HFF-Myc (cell line): Measurements from ENCODE around the gene MAP3K7CL.

ENCODE experiments used
- DNase-seq: peaks from one replicate; pipeline ENCODE4 v3.0.0-alpha.2; 2011; ENCODE audit warnings: low read depth; ENCODE audit errors: extremely low read depth
- H3K4me3 ChIP-seq: replicated peaks from 2 replicates; pipeline ENCODE4 v1.5.1; 2011; ENCODE audit warnings: low read depth, mild to moderate bottlenecking, control low read depth, low read length
- CTCF ChIP-seq: IDR thresholded peaks from 2 replicates; pipeline ENCODE4 v1.5.1; 2012; ENCODE audit warnings: mild to moderate bottlenecking, low read depth, low read length, control low read depth; ENCODE audit errors: missing control alignments

Gene MAP3K7CL

GRCh38 chr21:29217818-29218291, 87.4 kb downstream of the MAP3K7CL start:
- DNase-seq = peak; percentile 93
- H3K4me3 ChIP-seq = no peak overlapping the region
- TF ChIP-seq CTCF = no peak

- no peak for TF ChIP-seq CTCF
- no peak overlapping the region for H3K4me3 ChIP-seq
- DNase-seq = no peak
Measured at GRCh38 chr21:29218749-29219148, 88.3 kb downstream of the MAP3K7CL start.

DNA sequence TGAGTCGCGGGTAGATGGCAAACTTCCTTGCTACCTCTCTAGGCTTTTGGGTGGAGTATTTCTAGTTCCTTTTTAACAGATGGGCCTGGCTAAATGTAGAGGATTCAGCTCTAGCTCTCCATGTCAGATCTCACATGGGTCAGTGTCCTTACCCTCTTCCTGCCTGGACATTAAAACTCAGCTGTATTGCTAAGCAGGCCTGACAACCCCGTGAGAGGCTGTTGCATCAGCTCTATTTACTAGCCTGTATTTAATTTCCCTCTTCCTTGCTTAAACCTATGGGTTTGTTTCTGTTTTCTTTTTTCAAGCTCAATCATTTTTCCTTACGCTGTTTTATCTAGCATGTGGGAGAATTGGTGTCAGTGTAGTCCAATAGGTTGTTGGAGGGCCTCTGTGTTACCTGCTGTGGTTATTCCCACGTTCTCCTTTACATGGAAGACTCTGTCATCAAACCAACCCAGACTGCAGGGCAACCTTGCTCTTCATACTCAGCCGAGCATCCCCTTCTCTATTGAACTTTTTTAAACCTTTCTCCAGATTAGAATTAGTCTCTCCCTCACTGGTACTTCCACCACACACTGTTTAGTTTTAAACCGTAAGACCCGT, 88.8 kb downstream of the MAP3K7CL start:
- no peak overlapping the region for H3K4me3 ChIP-seq
- no peak for TF ChIP-seq CTCF
- no peak for DNase-seq

- no peak overlapping the region for H3K4me3 ChIP-seq
- no peak for DNase-seq
- no peak for TF ChIP-seq CTCF
Measured at GRCh38 chr21:29221253-29221744, 90.9 kb downstream of the MAP3K7CL start.

DNA sequence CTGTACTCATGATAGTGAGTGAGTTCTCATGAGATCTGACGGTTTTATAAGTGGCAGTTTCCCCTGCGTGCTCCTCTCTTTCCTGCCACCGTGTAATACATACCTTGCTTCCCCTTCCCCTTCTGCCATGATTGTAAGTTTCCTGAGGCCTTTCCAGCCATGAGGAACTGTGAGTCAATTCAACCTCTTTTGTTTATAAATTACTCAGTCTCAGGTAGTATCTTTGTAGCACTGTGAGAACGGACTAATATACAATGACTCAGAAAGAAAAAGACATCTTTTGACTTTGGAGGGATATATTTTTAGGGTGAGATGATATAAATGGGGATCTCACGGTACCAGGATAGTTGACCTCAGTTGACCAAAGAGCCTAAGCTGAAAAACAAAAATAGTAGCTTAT, 93.6 kb downstream of the MAP3K7CL start:
- DNase-seq = no peak
- no peak overlapping the region for H3K4me3 ChIP-seq
- no peak for TF ChIP-seq CTCF
